Psoas muscle (tissue), 8 donors: ENCODE measurements around the gene ST14. TPM values are rescaled to one million over a fixed set of nuclear protein-coding genes. Genes with fewer than 3 reads are reported as not detected.
A peak's percentile ranks its signal among the peaks of the same experiment; 100 is the strongest.

Experiments
- ATAC-seq, 4 donors: fragments of 200-7000 bp; cut with Tn5 transposase; one replicate each; pipeline ENCODE4 v1.9.1; 2020; ENCODE audit warnings: moderate library complexity in 3 of 4, mild to moderate bottlenecking in 2 of 4
- DNase-seq, 2 donors: peaks; one replicate each; pipeline ENCODE4 v3.0.0-alpha.2; 2020
- H3K27ac ChIP-seq: fragments of 200-600 bp; one replicate; pipeline ENCODE4 v1.8.0; 2022
- H3K27me3 ChIP-seq, 3 donors: fragments of 200-600 bp in 1 of 3; one replicate each; pipeline versions ENCODE4 v1.6.1 to v1.8.0; 2013 to 2022; ENCODE audit warnings: low read length in 2 of 3, mild to moderate bottlenecking in 2 of 3, moderate library complexity in 1 of 3; ENCODE audit not compliant: insufficient read depth in 3 of 3
- H3K36me3 ChIP-seq, 2 donors: fragments of 200-600 bp in 1 of 2; one replicate each; pipeline versions ENCODE4 v1.6.1 to v1.8.0; 2013 to 2022; ENCODE audit warnings: low read depth in 1 of 2, mild to moderate bottlenecking in 1 of 2, moderate library complexity in 1 of 2; ENCODE audit not compliant: insufficient read depth in 1 of 2
- H3K4me1 ChIP-seq: fragments of 200-600 bp; one replicate; pipeline ENCODE4 v1.8.0; 2022
- H3K4me3 ChIP-seq: fragments of 200-600 bp; one replicate; pipeline ENCODE4 v1.8.0; 2022; ENCODE audit warnings: mild to moderate bottlenecking
- H3K9me3 ChIP-seq: fragments of 200-600 bp; one replicate; pipeline ENCODE4 v1.8.0; 2022
- WGBS, 3 donors: extraction: QIAGEN DNeasy Blood & Tissue Kit; methylation state at CpG; one replicate each; pipeline versions ENCODE4 v1.1.6 to v1.1.7; 2013; 5-methylcytosine and 5-hydroxymethylcytosine counted together
- intact Hi-C, 2 donors: fragments of 100-400 bp; cut with DNase I; formaldehyde crosslinking; loops; one replicate each; pipeline versions ENCODE4 v1.11.0 to v1.14.2; 2022
- polyA plus RNA-seq, 3 donors: library from polyadenylated mRNA; stranded (reverse); fragments of 200-250 nt; gene quantifications; one replicate each; pipeline ENCODE4 v1.2.3, GENCODE V29; 2013
- total RNA-seq, 4 donors: library from RNA; stranded (reverse); fragmentation: NEBNext Ultra II Directional in 2 of 4; extraction: Animal tissue kit (Norgen Biotek cat#: 25700) in 2 of 4; gene quantifications; one replicate each; pipeline versions ENCODE4 v1.2.1 to v1.2.4, GENCODE V29; 2021 to 2023
- TF ChIP-seq, protein P1 (sequence below): fragments of 200-600 bp; IDR thresholded peaks from one replicate; pipeline ENCODE4 v1.8.0; 2022; ENCODE audit warnings: antibody characterized with exemption
- donor health status: healthy with polysubstance abuse.
- donor health status: DM: no; HTN: no; CAD: no; lungs with moderate emphysema.
- donor health status: Bipolar disorder and iron deficiency.
- donor health status: healthy.
- donor health status: DM: yes; HTN: yes; CAD: no.
- donor health status: DM: no; HTN: no; CAD: no.
- donor health status: DM: no; HTN: no; CAD: no.
- donor health status: DM: yes; HTN: yes; CAD: no.

ST14 gene
- total and polyA plus RNA-seq, 7 donors: 0.22 to 0.77 (median 0.51) TPM

DNA sequence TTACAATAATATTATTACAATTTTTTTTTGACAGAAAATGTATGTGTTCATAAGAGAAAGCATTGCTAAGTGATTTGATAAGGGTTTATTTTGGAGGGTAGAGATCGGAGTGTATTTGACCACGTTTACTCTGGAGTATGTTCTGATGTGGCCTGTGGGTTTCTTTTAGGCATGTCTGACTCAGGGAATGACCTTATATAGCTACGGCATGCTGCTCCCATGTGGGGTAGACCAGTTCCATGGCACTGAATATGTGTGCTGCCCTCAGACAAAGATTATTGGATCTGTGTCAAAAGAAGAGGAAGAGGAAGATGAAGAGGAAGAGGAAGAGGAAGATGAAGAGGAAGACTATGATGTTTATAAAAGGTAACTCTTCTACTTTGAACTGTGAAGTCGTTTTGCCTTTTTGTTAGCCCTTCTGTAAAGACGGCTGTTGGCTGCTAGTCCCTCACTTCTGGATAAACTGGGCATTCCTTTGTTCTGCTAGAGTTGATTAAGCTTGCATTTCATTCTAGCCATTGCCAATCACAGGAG is 38.1 kb upstream of the ST14 start:
- 65 to 74% (median 73%) methylated on average over 5 of the region's 5 CpGs for WGBS, 3 donors
- Histone ChIP-seq H3K27me3 (no peaks in the 10 kb centered on the region), H3K4me3 (no peak overlapping the region), H3K4me1 (peaks cover 4% of the 10 kb centered on the region), H3K27ac (peak overlapping the region; percentile 46), H3K36me3 (peaks cover 6 to 30% of the 10 kb centered on the region in 2 donors), H3K9me3 (no peaks in the 10 kb centered on the region)
- DNase-seq (no peak), ATAC-seq (no peak)
- TF ChIP-seq, protein P1, sequence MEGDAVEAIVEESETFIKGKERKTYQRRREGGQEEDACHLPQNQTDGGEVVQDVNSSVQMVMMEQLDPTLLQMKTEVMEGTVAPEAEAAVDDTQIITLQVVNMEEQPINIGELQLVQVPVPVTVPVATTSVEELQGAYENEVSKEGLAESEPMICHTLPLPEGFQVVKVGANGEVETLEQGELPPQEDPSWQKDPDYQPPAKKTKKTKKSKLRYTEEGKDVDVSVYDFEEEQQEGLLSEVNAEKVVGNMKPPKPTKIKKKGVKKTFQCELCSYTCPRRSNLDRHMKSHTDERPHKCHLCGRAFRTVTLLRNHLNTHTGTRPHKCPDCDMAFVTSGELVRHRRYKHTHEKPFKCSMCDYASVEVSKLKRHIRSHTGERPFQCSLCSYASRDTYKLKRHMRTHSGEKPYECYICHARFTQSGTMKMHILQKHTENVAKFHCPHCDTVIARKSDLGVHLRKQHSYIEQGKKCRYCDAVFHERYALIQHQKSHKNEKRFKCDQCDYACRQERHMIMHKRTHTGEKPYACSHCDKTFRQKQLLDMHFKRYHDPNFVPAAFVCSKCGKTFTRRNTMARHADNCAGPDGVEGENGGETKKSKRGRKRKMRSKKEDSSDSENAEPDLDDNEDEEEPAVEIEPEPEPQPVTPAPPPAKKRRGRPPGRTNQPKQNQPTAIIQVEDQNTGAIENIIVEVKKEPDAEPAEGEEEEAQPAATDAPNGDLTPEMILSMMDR: no peak
- intact Hi-C loops: no loop called here

- Histone ChIP-seq H3K4me3 (no peak overlapping the region), H3K27me3 (no peaks in the 10 kb centered on the region), H3K4me1 (peaks cover 5% of the 10 kb centered on the region), H3K36me3 (peaks cover 6 to 36% of the 10 kb centered on the region in 2 donors), H3K9me3 (no peaks in the 10 kb centered on the region), H3K27ac (peak overlapping the region; percentile 46)
- 67 to 77% (median 73%) methylated on average over 7 of the region's 7 CpGs for WGBS, 3 donors
- ATAC-seq (no peak), DNase-seq (no peak)
- TF ChIP-seq, protein P1: no peak
- intact Hi-C loops: no loop called here
Observed at GRCh38 chr11:130122141-130122575, 37.4 kb upstream of the ST14 start.

DNA sequence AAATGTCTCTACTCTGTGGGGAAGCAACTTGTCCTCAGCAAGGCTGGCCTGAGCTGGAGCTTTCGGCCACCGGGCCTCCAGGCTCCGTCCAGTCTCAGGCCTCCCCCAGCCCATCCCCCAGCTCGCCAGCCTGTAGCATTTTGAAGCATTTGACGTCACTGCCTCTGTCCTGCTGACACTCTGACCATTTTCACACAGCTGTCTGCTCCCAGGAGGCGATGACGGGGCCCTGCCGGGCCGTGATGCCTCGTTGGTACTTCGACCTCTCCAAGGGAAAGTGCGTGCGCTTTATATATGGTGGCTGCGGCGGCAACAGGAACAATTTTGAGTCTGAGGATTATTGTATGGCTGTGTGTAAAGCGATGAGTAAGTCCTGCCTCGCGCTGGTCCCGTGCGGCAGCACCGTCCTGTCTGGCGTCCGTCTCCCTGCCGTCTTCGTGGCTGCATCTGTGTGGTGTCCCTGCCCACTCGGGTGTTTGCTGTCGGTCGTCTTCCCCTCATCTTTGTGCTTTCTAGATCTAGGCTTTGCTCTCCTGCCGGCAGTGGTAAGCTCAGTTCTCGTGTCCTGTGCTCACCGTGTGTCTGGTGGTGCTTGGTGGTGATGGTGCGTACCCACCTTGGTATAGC is 36.1 kb upstream of the ST14 start:
- peaks cover 14% of the 10 kb centered on the region for H3K4me1 ChIP-seq
- no peak overlapping the region for H3K4me3 ChIP-seq
- no peak overlapping the region for H3K27ac ChIP-seq
- intact Hi-C loops: no loop called here
- DNase-seq (no peak), ATAC-seq (peak in 1 of 4 donors; percentile 2)
- TF ChIP-seq, protein P1: no peak
- WGBS, 3 donors: 92 to 94% (median 93%) methylated on average over 32 of the region's 32 CpGs
- H3K36me3 ChIP-seq: peaks cover 6 to 50% of the 10 kb centered on the region in 2 donors
- H3K9me3 ChIP-seq: no peaks in the 10 kb centered on the region
- no peaks in the 10 kb centered on the region for H3K27me3 ChIP-seq

DNA sequence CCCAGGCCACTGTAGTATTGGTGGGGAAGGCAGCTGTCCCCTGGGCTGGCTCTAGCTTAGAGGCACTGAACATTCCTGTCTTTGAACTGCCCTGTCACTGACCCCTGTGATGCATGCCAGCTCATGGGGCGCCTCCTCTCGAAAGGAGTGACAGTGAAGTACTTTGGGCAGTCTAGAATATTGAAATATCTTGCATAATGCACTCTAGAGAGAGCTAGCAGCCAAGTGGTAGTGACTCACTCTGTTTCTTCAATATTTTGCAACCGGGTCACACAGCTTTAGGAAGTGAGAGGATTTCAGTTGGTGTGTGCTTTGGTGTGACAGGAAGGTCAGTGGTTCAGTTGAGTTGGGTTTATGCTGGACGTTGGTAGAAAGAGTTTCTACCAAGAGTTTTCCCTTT is 35.5 kb upstream of the ST14 start:
- Histone ChIP-seq H3K4me3 (no peak overlapping the region), H3K27ac (peak overlapping the region; percentile 56), H3K9me3 (no peaks in the 10 kb centered on the region), H3K27me3 (no peaks in the 10 kb centered on the region), H3K36me3 (peaks cover 6 to 55% of the 10 kb centered on the region in 2 donors), H3K4me1 (peaks cover 14% of the 10 kb centered on the region)
- TF ChIP-seq, protein P1: no peak
- WGBS, 3 donors: 46 to 47% (median 46%) methylated on average over 4 of the region's 4 CpGs
- intact Hi-C loops: no loop called here
- DNase-seq (peak; percentile 87 to 92), ATAC-seq (peak; percentile 86 to 96 (median 95))

DNA sequence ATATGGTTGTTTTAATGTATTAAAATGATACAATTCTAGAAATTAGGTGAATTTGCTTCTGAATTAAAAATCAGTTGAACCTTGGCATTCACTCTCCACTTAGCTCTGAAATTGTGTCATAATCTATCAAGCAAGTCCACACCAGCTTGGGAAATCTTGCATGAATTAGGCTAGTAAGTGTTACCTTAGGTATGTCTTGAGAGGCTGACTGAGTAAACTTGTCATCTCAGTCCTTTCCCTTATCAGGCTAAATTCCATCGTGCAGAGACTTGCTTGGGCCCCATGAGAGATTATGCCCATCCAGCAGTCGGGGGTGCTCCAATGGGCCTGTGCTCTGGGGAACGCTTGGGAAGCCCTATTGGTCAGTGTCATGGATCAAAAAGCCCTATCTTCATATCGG is 33.9 kb upstream of the ST14 start:
- 94% methylated on average over 4 of the region's 4 CpGs for WGBS, 3 donors
- Histone ChIP-seq H3K4me1 (peaks cover 14% of the 10 kb centered on the region), H3K4me3 (no peak overlapping the region), H3K27ac (no peak overlapping the region), H3K36me3 (peaks cover 6 to 71% of the 10 kb centered on the region in 2 donors), H3K27me3 (no peaks in the 10 kb centered on the region), H3K9me3 (no peaks in the 10 kb centered on the region)
- TF ChIP-seq, protein P1: no peak
- intact Hi-C loops: no loop called here
- no peak for DNase-seq
- ATAC-seq: no peak
